Measurements from ENCODE around the gene PPP1R36. TPM values are rescaled to one million over a fixed set of nuclear protein-coding genes. Genes with fewer than 3 reads are reported as not detected.
A peak's percentile ranks its signal among the peaks of the same experiment; 100 is the strongest.

PPP1R36 gene
- total and polyA plus RNA-seq, 2 of the 13 experiments (the other 11 are each of a cell fraction or from before 2014, with no cell fraction given): 0.11 to 0.17 TPM

GRCh38 chr14:64623554-64624165 is 73.9 kb downstream of the PPP1R36 start (continued):
- TF ChIP-seq ZNF672 (CRISPR knock-in tag; IDR thresholded peaks at IDR 0.05): no peak

DNA sequence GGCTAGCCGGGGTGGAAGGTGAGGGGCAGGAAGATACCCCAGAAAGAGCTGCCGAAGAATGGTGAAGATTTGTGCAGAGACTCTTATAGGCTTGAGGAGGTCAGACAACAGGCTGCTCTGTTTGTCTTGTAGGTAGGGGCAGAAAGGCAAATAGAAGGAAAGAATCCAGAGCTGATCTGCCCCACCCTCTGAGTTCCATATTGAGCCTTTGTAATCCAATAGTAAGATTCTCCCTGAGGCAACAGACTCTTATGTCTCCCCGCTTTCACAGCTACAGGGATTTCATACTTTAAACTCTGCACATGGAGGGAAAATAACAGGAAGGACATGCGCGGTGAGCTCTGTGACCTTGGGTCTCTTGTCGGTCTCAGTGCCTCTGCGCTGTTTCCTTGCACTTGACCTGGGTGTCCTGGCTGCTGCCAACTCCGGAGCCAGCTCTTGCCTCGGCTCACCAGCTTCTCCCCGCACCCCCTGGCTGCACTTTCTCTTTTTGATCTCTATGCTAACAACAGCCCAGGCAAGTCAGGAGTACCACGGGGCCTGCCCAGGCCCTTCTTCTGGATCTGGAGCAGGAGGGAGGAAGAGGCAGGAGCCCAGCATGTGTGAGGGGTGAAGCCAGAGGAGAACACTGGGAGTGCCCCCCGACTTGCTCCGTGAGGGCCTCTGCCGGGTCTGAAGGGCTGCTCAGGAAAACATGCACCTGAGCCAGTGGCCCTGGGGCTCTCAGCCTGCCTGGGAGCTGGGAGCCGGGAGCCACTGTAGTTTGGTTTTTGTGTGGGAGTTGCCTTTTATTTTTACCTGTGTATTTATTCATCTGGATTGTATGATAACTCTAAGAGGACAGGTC is 75.8 kb downstream of the PPP1R36 start:
- peak overlapping the region; percentile 66 for H3K4me2 ChIP-seq (ENCODE audit: low read depth, low read length)
- FAIRE-seq: no peak
- CTCF ChIA-PET (ENCODE audit: low intra/inter-chr PET ratio, low total read pairs): no interaction called here
- TF ChIP-seq BORCS8-MEF2B (CRISPR knock-in tag; IDR thresholded peaks at IDR 0.05) (no peak), ZMYM4 (CRISPR knock-in tag; IDR thresholded peaks at IDR 0.05) (no peak), HDAC1 (CRISPR knock-in tag; IDR thresholded peaks at IDR 0.05) (peak; percentile 25; the same call in 1 of the 2 replicates), CHD2 (IDR thresholded peaks at IDR 0.05; ENCODE audit: low read depth, low read length) (no peak), NR2C2 (CRISPR knock-in tag; IDR thresholded peaks at IDR 0.05; ENCODE audit: borderline replicate concordance) (no peak), ZNF546 (CRISPR knock-in tag; conservative IDR thresholded peaks at IDR 0.05) (no peak), MEIS1 (CRISPR knock-in tag; IDR thresholded peaks at IDR 0.05; ENCODE audit: borderline replicate concordance) (no peak)
- TF ChIP-seq, protein P1, sequence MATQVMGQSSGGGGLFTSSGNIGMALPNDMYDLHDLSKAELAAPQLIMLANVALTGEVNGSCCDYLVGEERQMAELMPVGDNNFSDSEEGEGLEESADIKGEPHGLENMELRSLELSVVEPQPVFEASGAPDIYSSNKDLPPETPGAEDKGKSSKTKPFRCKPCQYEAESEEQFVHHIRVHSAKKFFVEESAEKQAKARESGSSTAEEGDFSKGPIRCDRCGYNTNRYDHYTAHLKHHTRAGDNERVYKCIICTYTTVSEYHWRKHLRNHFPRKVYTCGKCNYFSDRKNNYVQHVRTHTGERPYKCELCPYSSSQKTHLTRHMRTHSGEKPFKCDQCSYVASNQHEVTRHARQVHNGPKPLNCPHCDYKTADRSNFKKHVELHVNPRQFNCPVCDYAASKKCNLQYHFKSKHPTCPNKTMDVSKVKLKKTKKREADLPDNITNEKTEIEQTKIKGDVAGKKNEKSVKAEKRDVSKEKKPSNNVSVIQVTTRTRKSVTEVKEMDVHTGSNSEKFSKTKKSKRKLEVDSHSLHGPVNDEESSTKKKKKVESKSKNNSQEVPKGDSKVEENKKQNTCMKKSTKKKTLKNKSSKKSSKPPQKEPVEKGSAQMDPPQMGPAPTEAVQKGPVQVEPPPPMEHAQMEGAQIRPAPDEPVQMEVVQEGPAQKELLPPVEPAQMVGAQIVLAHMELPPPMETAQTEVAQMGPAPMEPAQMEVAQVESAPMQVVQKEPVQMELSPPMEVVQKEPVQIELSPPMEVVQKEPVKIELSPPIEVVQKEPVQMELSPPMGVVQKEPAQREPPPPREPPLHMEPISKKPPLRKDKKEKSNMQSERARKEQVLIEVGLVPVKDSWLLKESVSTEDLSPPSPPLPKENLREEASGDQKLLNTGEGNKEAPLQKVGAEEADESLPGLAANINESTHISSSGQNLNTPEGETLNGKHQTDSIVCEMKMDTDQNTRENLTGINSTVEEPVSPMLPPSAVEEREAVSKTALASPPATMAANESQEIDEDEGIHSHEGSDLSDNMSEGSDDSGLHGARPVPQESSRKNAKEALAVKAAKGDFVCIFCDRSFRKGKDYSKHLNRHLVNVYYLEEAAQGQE (IDR thresholded peaks at IDR 0.05; ENCODE audit: borderline replicate concordance in 1 of 2, low read depth in 1 of 2, low read length in 2 of 2): no peak
- TF ChIP-seq, protein P2, sequence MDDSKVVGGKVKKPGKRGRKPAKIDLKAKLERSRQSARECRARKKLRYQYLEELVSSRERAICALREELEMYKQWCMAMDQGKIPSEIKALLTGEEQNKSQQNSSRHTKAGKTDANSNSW (CRISPR knock-in tag; IDR thresholded peaks at IDR 0.05; ENCODE audit: borderline replicate concordance): no peak
- TF ChIP-seq, protein P3, sequence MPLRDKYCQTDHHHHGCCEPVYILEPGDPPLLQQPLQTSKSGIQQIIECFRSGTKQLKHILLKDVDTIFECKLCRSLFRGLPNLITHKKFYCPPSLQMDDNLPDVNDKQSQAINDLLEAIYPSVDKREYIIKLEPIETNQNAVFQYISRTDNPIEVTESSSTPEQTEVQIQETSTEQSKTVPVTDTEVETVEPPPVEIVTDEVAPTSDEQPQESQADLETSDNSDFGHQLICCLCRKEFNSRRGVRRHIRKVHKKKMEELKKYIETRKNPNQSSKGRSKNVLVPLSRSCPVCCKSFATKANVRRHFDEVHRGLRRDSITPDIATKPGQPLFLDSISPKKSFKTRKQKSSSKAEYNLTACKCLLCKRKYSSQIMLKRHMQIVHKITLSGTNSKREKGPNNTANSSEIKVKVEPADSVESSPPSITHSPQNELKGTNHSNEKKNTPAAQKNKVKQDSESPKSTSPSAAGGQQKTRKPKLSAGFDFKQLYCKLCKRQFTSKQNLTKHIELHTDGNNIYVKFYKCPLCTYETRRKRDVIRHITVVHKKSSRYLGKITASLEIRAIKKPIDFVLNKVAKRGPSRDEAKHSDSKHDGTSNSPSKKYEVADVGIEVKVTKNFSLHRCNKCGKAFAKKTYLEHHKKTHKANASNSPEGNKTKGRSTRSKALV (CRISPR knock-in tag; IDR thresholded peaks at IDR 0.05): 0 out of 2 replicates have a peak, but pooled peaks have one; percentile 29
- TF ChIP-seq, protein P4, sequence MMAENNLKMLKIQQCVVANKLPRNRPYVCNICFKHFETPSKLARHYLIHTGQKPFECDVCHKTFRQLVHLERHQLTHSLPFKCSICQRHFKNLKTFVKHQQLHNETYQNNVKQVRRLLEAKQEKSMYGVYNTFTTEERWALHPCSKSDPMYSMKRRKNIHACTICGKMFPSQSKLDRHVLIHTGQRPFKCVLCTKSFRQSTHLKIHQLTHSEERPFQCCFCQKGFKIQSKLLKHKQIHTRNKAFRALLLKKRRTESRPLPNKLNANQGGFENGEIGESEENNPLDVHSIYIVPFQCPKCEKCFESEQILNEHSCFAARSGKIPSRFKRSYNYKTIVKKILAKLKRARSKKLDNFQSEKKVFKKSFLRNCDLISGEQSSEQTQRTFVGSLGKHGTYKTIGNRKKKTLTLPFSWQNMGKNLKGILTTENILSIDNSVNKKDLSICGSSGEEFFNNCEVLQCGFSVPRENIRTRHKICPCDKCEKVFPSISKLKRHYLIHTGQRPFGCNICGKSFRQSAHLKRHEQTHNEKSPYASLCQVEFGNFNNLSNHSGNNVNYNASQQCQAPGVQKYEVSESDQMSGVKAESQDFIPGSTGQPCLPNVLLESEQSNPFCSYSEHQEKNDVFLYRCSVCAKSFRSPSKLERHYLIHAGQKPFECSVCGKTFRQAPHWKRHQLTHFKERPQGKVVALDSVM (CRISPR knock-in tag; IDR thresholded peaks at IDR 0.05): no peak

More for the DNA sequence above, 75.8 kb downstream of the PPP1R36 start:
- Histone ChIP-seq H3K36me3 (replicated peaks in 1 of 2; ENCODE audit: control insufficient read depth in 1 of 2, insufficient read depth in 2 of 2, low read length in 2 of 2) (no peaks in the 10 kb centered on the region), H3K4me1 (ENCODE audit: insufficient read depth, low read length) (peaks cover 17% of the 10 kb centered on the region), H3K4me3 (replicated peaks in 1 of 3; ENCODE audit: insufficient read depth in 1 of 3, low read depth in 2 of 3, low read length in 3 of 3) (peak overlapping the region in 2 of 3 experiments; percentile 45 to 48; a peak in 3 of 6 replicates), H4K20me1 (ENCODE audit: insufficient read depth, low read length) (no peaks in the 10 kb centered on the region), H3K27ac (ENCODE audit: extremely low read length, insufficient read depth, low read length) (no peak overlapping the region), H3K79me2 (ENCODE audit: insufficient read depth, low read length) (no peaks in the 10 kb centered on the region), H2AFZ (ENCODE audit: low read length) (no peak overlapping the region), H3K27me3 (ENCODE audit: control insufficient read depth in 1 of 2, insufficient read depth in 2 of 2, low read length in 2 of 2) (peaks cover 1 to 10% of the 10 kb centered on the region in 2 experiments; a peak in 2 of 5 replicates), H3K9me3 (ENCODE audit: low read length) (no peaks in the 10 kb centered on the region), H3K9ac (ENCODE audit: insufficient read depth, low read depth, low read length) (no peak overlapping the region)
- ATAC-seq (peak; percentile 76), DNase-seq (ENCODE audit: low spot score) (no peak)
- POLR2A ChIA-PET: no interaction called here
- intact Hi-C loops (cut with micrococcal nuclease; ENCODE audit: unreplicated experiment) (no loop called here), in situ Hi-C loops (cut with HindIII; ENCODE audit: extremely low pct_ligation_motif_present, low pct_unique_long_range_greater_than_20kb) (no loop called here)
- WGBS (ENCODE audit: low lambda C conversion rate): 29% methylated on average over 10 of the region's 15 CpGs
- BruUV-seq (replicated peaks): no TSS peak

Data from HepG2 (cell line).